H1 (cell line): ENCODE data around the gene TMEM132A. TPM values are rescaled to one million over a fixed set of nuclear protein-coding genes. Genes with fewer than 3 reads are reported as not detected.

ENCODE experiments used
- CTCF ChIA-PET: fragments of 300-600 bp; sonication (Branson Sonifier 250); formaldehyde crosslinking; loops from one replicate; lab custom pipeline; 2021; ENCODE audit not compliant: partially characterized antibody; lab: Charles Lee
- POLR2A ChIA-PET: fragments of 300-600 bp; sonication (Branson Sonifier 250); formaldehyde crosslinking; loops from one replicate; lab custom pipeline; 2021; ENCODE audit warnings: inconsistent platforms; ENCODE audit not compliant: partially characterized antibody; lab: Charles Lee
- DNase-seq, 2 experiments: peaks; one replicate each; pipeline versions ENCODE4 v3.0.0 to v3.0.0-alpha.2; 2010 to 2022; ENCODE audit warnings: low spot score in 2 of 2, low read depth in 1 of 2, mixed read lengths in 1 of 2
- FAIRE-seq: peaks from 2 replicates; lab custom pipeline; 2011; peaks lifted over from hg19 to GRCh38; lab: Jason Lieb, UNC
- H2AFZ ChIP-seq: 2 replicates; pipeline ENCODE4 v1.8.1; 2012; ENCODE audit warnings: low read length, inconsistent platforms
- H2AK5ac ChIP-seq: 2 replicates; pipeline ENCODE4 v1.6.1; 2013; ENCODE audit warnings: low read depth, low read length
- H2BK120ac ChIP-seq: replicated peaks from 2 replicates; pipeline ENCODE3; 2013; ENCODE audit warnings: low read depth, low read length, inconsistent platforms
- H2BK12ac ChIP-seq: 2 replicates; pipeline ENCODE4 v1.6.1; 2013; ENCODE audit warnings: low read depth, low read length
- H2BK15ac ChIP-seq: 2 replicates; pipeline ENCODE4 v1.6.1; 2013; ENCODE audit warnings: low read length
- H2BK20ac ChIP-seq: 2 replicates; pipeline ENCODE4 v1.6.1; 2013; ENCODE audit warnings: low read length
- H2BK5ac ChIP-seq: 2 replicates; pipeline ENCODE4 v1.6.1; 2013; ENCODE audit warnings: low read depth, low read length
- H3K14ac ChIP-seq: 2 replicates; pipeline ENCODE4 v1.6.1; 2013; ENCODE audit warnings: inconsistent platforms; ENCODE audit not compliant: insufficient read length
- H3K18ac ChIP-seq: 2 replicates; pipeline ENCODE4 v1.6.1; 2013; ENCODE audit warnings: low read length; ENCODE audit errors: extremely low read depth
- H3K23ac ChIP-seq: 2 replicates; pipeline ENCODE4 v1.6.1; 2013; ENCODE audit warnings: inconsistent platforms; ENCODE audit not compliant: insufficient read length
- H3K23me2 ChIP-seq: 2 replicates; pipeline ENCODE4 v1.6.1; 2013; ENCODE audit warnings: low read depth, low read length
- H3K27ac ChIP-seq: 2 replicates; pipeline ENCODE4 v1.6.1; 2011; ENCODE audit warnings: low read depth, low read length, inconsistent platforms
- H3K27me3 ChIP-seq, 4 experiments: replicated peaks in 1 of 4; 1 replicate in 1 of 4; 2 replicates in 3 of 4; pipeline versions ENCODE4 v1.6.1 to v1.8.1; 2011 to 2013; ENCODE audit warnings: low read length in 3 of 4, mild to moderate bottlenecking in 3 of 4, inconsistent platforms in 2 of 4, mixed read lengths in 2 of 4, moderate library complexity in 1 of 4; ENCODE audit not compliant: control insufficient read depth in 3 of 4, insufficient read depth in 3 of 4; ENCODE audit errors: extremely low read depth in 1 of 4
- H3K36me3 ChIP-seq, 4 experiments: 2 replicates each; pipeline versions ENCODE4 v1.6.1 to v1.8.1; 2011 to 2013; ENCODE audit warnings: mild to moderate bottlenecking in 4 of 4, low read length in 3 of 4, moderate library complexity in 2 of 4, control low read depth in 1 of 4, inconsistent platforms in 1 of 4; ENCODE audit not compliant: insufficient read depth in 4 of 4, control insufficient read depth in 2 of 4
- H3K4ac ChIP-seq: replicated peaks from 2 replicates; pipeline ENCODE3; 2013; ENCODE audit warnings: low read length, low read depth, mixed read lengths, inconsistent platforms; ENCODE audit not compliant: insufficient read length
- H3K4me1 ChIP-seq, 4 experiments: replicated peaks in 1 of 4; 1 replicate in 1 of 4; 2 replicates in 3 of 4; pipeline versions ENCODE4 v1.6.1 to v1.8.1; 2011 to 2013; ENCODE audit warnings: low read length in 3 of 4, inconsistent platforms in 2 of 4, mixed read lengths in 1 of 4; ENCODE audit not compliant: insufficient read depth in 4 of 4, control insufficient read depth in 3 of 4
- H3K4me2 ChIP-seq, 2 experiments: 2 replicates each; pipeline versions ENCODE4 v1.6.1 to v1.8.1; 2011 to 2013; ENCODE audit warnings: low read depth in 2 of 2, low read length in 2 of 2, control low read depth in 1 of 2, inconsistent platforms in 1 of 2, mild to moderate bottlenecking in 1 of 2; ENCODE audit not compliant: insufficient read depth in 1 of 2
- H3K4me3 ChIP-seq, 4 experiments: fragments of 200-600, 300-600 bp in 1 of 4; sonication (generic), shearing (Covaris generic), sonication (Bioruptor Twin) in 1 of 4; 2 replicates each; pipeline versions ENCODE4 v1.5.1 to v1.8.1; 2011 to 2016; ENCODE audit warnings: low read length in 4 of 4, low read depth in 3 of 4, control low read depth in 2 of 4, inconsistent platforms in 2 of 4, mild to moderate bottlenecking in 2 of 4, mixed read lengths in 1 of 4, moderate library complexity in 1 of 4; ENCODE audit not compliant: insufficient read depth in 2 of 4; ENCODE audit errors: extremely low read depth in 1 of 4
- H3K56ac ChIP-seq: replicated peaks from 2 replicates; pipeline ENCODE3; 2013; ENCODE audit warnings: low read depth, mild to moderate bottlenecking, mixed read lengths, low read length, inconsistent platforms; ENCODE audit not compliant: insufficient read length
- H3K79me1 ChIP-seq: 2 replicates; pipeline ENCODE4 v1.6.1; 2013; ENCODE audit warnings: low read depth, low read length, control low read depth
- H3K79me2 ChIP-seq, 2 experiments: 2 replicates each; pipeline versions ENCODE4 v1.6.1 to v1.8.1; 2012 to 2013; ENCODE audit warnings: low read length in 2 of 2, mild to moderate bottlenecking in 2 of 2, inconsistent platforms in 1 of 2; ENCODE audit not compliant: insufficient read depth in 2 of 2, control insufficient read depth in 1 of 2
- H3K9ac ChIP-seq, 4 experiments: replicated peaks in 1 of 4; 1 replicate in 1 of 4; 2 replicates in 3 of 4; pipeline versions ENCODE4 v1.6.1 to v1.8.1; 2011 to 2013; ENCODE audit warnings: low read depth in 3 of 4, low read length in 3 of 4, control low read depth in 2 of 4, mild to moderate bottlenecking in 2 of 4, moderate library complexity in 2 of 4, inconsistent platforms in 1 of 4; ENCODE audit errors: extremely low read depth in 1 of 4
- H3K9me3 ChIP-seq, 2 experiments: 2 replicates each; pipeline versions ENCODE4 v1.6.1 to v1.8.1; 2012 to 2013; ENCODE audit warnings: mild to moderate bottlenecking in 2 of 2, moderate library complexity in 2 of 2, control low read depth in 1 of 2, inconsistent platforms in 1 of 2, low read depth in 1 of 2, low read length in 1 of 2, mixed read lengths in 1 of 2; ENCODE audit not compliant: insufficient read depth in 2 of 2
- H4K20me1 ChIP-seq, 2 experiments: replicated peaks in 1 of 2; 2 replicates each; pipeline versions ENCODE3 to v1.8.1; 2011 to 2013; ENCODE audit warnings: inconsistent platforms in 2 of 2, low read length in 2 of 2, mild to moderate bottlenecking in 1 of 2; ENCODE audit not compliant: insufficient read depth in 2 of 2, control insufficient read depth in 1 of 2
- H4K5ac ChIP-seq: 2 replicates; pipeline ENCODE4 v1.6.1; 2013; ENCODE audit warnings: low read length, low read depth, mixed read lengths, inconsistent platforms; ENCODE audit not compliant: insufficient read length
- H4K8ac ChIP-seq: 2 replicates; pipeline ENCODE4 v1.8.0; 2013; ENCODE audit warnings: mild to moderate bottlenecking, moderate library complexity, low read length, inconsistent platforms; ENCODE audit not compliant: insufficient read depth; ENCODE audit errors: extremely low read depth
- H4K91ac ChIP-seq: replicated peaks from 2 replicates; pipeline ENCODE3; 2013; ENCODE audit warnings: low read length, mixed read lengths, inconsistent platforms; ENCODE audit not compliant: insufficient read length
- BACH1 ChIP-seq: IDR thresholded peaks from 2 replicates; pipeline ENCODE4 v1.6.1; 2012; ENCODE audit warnings: low read length, improper control_type of control experiment
- CBX8 ChIP-seq: fragments of 300-800, 300-1000 bp; sonication (generic); IDR thresholded peaks from 2 replicates; pipeline ENCODE4 v1.7.1; 2016; ENCODE audit warnings: low read depth, low read length, borderline replicate concordance
- CHD1 ChIP-seq: IDR thresholded peaks from 2 replicates; pipeline ENCODE4 v1.6.1; 2012; ENCODE audit warnings: low read depth, low read length, improper control_type of control experiment
- CREB1 ChIP-seq: IDR thresholded peaks from 2 replicates; pipeline ENCODE4 v1.6.1; 2012; ENCODE audit warnings: inconsistent platforms
- EZH2 ChIP-seq: fragments of 200-600 bp; sonication (generic); IDR thresholded peaks from 2 replicates; pipeline ENCODE4 v1.7.1; 2012; ENCODE audit warnings: low read depth, mild to moderate bottlenecking, moderate library complexity, low read length, inconsistent platforms; ENCODE audit not compliant: severe bottlenecking
- FOSL1 ChIP-seq: IDR thresholded peaks from 2 replicates; pipeline ENCODE4 v1.6.1; 2011; ENCODE audit warnings: mild to moderate bottlenecking, low read depth, low read length, moderate library complexity; ENCODE audit not compliant: insufficient read depth
- JUN ChIP-seq: IDR thresholded peaks from 2 replicates; pipeline ENCODE4 v1.6.1; 2011; ENCODE audit warnings: low read depth, mild to moderate bottlenecking, improper control_type of control experiment, low read length
- POU5F1 ChIP-seq: IDR thresholded peaks from 2 replicates; pipeline ENCODE4 v1.6.1; 2011; ENCODE audit warnings: low read depth, mild to moderate bottlenecking, low read length, moderate library complexity
- RFX5 ChIP-seq: IDR thresholded peaks from 2 replicates; pipeline ENCODE4 v1.6.1; 2011; ENCODE audit warnings: low read depth, low read length, improper control_type of control experiment, borderline replicate concordance
- SP4 ChIP-seq: IDR thresholded peaks from 2 replicates; pipeline ENCODE4 v1.6.1; 2012; ENCODE audit warnings: low read length, inconsistent platforms
- TBP ChIP-seq: IDR thresholded peaks from 2 replicates; pipeline ENCODE4 v1.6.1; 2011; ENCODE audit warnings: low read depth, low read length, improper control_type of control experiment
- TCF12 ChIP-seq: IDR thresholded peaks from 2 replicates; pipeline ENCODE4 v1.6.1; 2011; ENCODE audit warnings: low read depth, mild to moderate bottlenecking, low read length
- TEAD4 ChIP-seq: IDR thresholded peaks from 2 replicates; pipeline ENCODE4 v1.6.1; 2012; ENCODE audit warnings: low read depth, low read length, inconsistent platforms, mixed read lengths
- WGBS, 2 experiments: shearing (Covaris generic) in 1 of 2; methylation state at CpG; one replicate each; pipeline versions ENCODE4 v1.1.6 to v1.1.7; 2013 to 2015; ENCODE audit warnings: low lambda C conversion rate in 2 of 2, mixed read lengths in 2 of 2, inconsistent platforms in 1 of 2, low coverage in 1 of 2, missing lambda C conversion rate in 1 of 2; ENCODE audit not compliant: insufficient replicate concordance in 2 of 2, insufficient coverage in 1 of 2, insufficient read length in 1 of 2; ENCODE audit errors: extremely low coverage in 1 of 2, missing lambda C conversion rate in 1 of 2; 5-methylcytosine and 5-hydroxymethylcytosine counted together
- polyA plus RNA-seq, 7 experiments: library from polyadenylated mRNA; depleted of rRNA in 3 of 7; stranded (reverse) in 5 of 7; unstranded in 2 of 7; fragments of >200 nt in 5 of 7; fragments of 200-250 nt in 2 of 7; gene quantifications; 1 replicate in 5 of 7; 2 replicates in 1 of 7; 4 replicates in 1 of 7; pipeline versions ENCODE4 v1.2.1 to v1.2.3, GENCODE V29; 2011 to 2013; ENCODE audit warnings: missing spikeins in 2 of 7, mixed read lengths in 2 of 7
- total RNA-seq: library from RNA; stranded (reverse); fragmentation: NEBNext Ultra II Directional; extraction: Animal tissue kit (Norgen Biotek cat#: 25700); gene quantifications from 2 replicates; pipeline ENCODE4 v1.2.1, GENCODE V29; 2021

TMEM132A gene
- total and polyA plus RNA-seq, 2 of the 8 experiments (the other 6 are each of a cell fraction or from before 2014, with no cell fraction given) = 46.6 to 97.9 TPM

DNA sequence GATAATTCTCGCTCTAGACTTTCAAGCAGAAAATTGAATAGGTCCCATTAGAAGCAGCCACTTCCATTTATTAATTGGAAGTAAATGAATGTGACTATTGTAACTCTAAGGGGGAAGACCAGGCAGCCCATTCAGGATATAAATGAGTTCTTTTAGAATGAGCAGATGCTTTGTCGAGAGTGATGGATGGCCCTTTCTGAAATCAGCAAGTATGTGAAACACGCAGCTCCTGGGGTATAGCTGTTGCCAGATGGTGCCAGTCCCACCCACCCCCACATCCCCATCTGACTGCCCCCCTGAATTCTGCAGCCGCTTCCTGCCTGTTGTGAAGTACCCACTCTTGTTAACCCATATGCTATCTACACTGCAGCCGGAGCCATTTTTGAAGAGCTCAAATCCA is 24.0 kb downstream of the TMEM132A start:
- CTCF ChIA-PET = interaction anchor here (0.5 to 1.5 kb wide), 8 partner anchors 9 to 1411 kb away, joined by 3 to 5 read pairs (median 3); no protein-coding TSS in a partner anchor
- no peak for FAIRE-seq
- TF ChIP-seq JUN (no peak), TCF12 (no peak), POU5F1 (no peak), RFX5 (no peak), BACH1 (no peak), EZH2 (no peak), CREB1 (no peak), CHD1 (no peak), SP4 (no peak), TBP (no peak), TEAD4 (no peak), FOSL1 (no peak), CBX8 (no peak)

More for the DNA sequence above, 24.0 kb downstream of the TMEM132A start:
- Histone ChIP-seq H2AK5ac (no peak overlapping the region), H3K36me3 (0 out of 8 replicates have a peak, but pooled peaks cover 0 to 2% (median 0%) of the 10 kb centered on the region in 4 experiments), H2BK120ac (no peak overlapping the region), H3K4ac (no peak overlapping the region), H3K56ac (no peak overlapping the region), H2AFZ (no peak overlapping the region), H3K79me2 (peaks cover 0 to 2% of the 10 kb centered on the region in 2 experiments; a peak in 1 of 4 replicates), H3K14ac (no peak overlapping the region), H3K9ac (no peak overlapping the region), H2BK5ac (no peak overlapping the region), H4K8ac (no peak overlapping the region), H2BK12ac (peak overlapping the region; percentile 90; the same call in 1 of the 2 replicates), H3K23ac (no peak overlapping the region), H3K18ac (no peak overlapping the region), H3K9me3 (no peaks in the 10 kb centered on the region), H4K5ac (no peak overlapping the region), H3K4me2 (peak overlapping the region; percentile 16 to 45; a peak in 1 of 4 replicates), H3K79me1 (no peaks in the 10 kb centered on the region; the same call in 1 of the 2 replicates), H4K20me1 (peaks cover 0 to 3% of the 10 kb centered on the region in 2 experiments), H3K27me3 (peaks cover 0 to 15% (median 7%) of the 10 kb centered on the region in 4 experiments; a peak in 4 of 7 replicates), H3K23me2 (peaks cover 15% of the 10 kb centered on the region; the same call in 1 of the 2 replicates), H3K4me1 (peaks cover 0 to 23% (median 14%) of the 10 kb centered on the region in 4 experiments; a peak in 6 of 7 replicates), H2BK20ac (no peak overlapping the region), H2BK15ac (peak overlapping the region; percentile 83; the same call in 1 of the 2 replicates), H3K4me3 (no peak overlapping the region), H4K91ac (no peak overlapping the region), H3K27ac (no peak overlapping the region)
- 58% methylated on average over 5 of the region's 5 CpGs; no CpG with 5 or more reads in 1 of the 2 experiments for WGBS, 2 experiments
- POLR2A ChIA-PET = interaction anchor here (0.7 to 2.1 kb wide), 5 partner anchors 15 to 698 kb away, joined by 3 to 4 read pairs (median 3); partner anchors contain the start of genes CCDC86 and TMEM138
- DNase-seq = no peak
